HG03520 (cell line): ENCODE data around the gene KRTAP5-10.
"Not testable (repeated sequence)": the region's sequence is repeated elsewhere in the genome, so short reads cannot be mapped to it uniquely, and the experiment has no call there.

ENCODE experiments used
- ATAC-seq: cut with Tn5 transposase; IDR thresholded peaks from one replicate; pipeline ENCODE4 v1.9.1; 2021; ENCODE audit warnings: mild to moderate bottlenecking, moderate library complexity; ENCODE audit not compliant: unreplicated experiment

The KRTAP5-10 gene

GRCh38 chr11:71607520-71608216 lies 42.3 kb downstream of the KRTAP5-10 start:
- not testable (repeated sequence) for ATAC-seq

- ATAC-seq = not testable (repeated sequence)
Measured at GRCh38 chr11:71608272-71608671, 42.9 kb downstream of the KRTAP5-10 start.

- ATAC-seq = not testable (repeated sequence)
Measured at GRCh38 chr11:71611218-71611910, 46.0 kb downstream of the KRTAP5-10 start.

- ATAC-seq = not testable (repeated sequence)
Measured at GRCh38 chr11:71613931-71614330, 48.6 kb downstream of the KRTAP5-10 start.

- not testable (repeated sequence) for ATAC-seq
Measured at GRCh38 chr11:71614366-71614917, 49.1 kb downstream of the KRTAP5-10 start.

- ATAC-seq = not testable (repeated sequence)
Measured at GRCh38 chr11:71615003-71615402, 49.6 kb downstream of the KRTAP5-10 start.
